RWPE1 (cell line): Measurements from ENCODE around the gene SPON1.

Experiments
- CTCF ChIA-PET: fragments of 350-600 bp; sonication (Branson Sonifier 250); formaldehyde crosslinking; extraction: SDS; loops from one replicate; lab custom pipeline; 2021; lab: Yijun Ruan, JAX
- POLR2A ChIA-PET: fragments of 400-600 bp; formaldehyde crosslinking; extraction: SDS; loops from one replicate; lab custom pipeline; 2020; ENCODE audit warnings: antibody characterized with exemption; ENCODE audit not compliant: low non-redundant PET; lab: Yijun Ruan, JAX
- DNase-seq: peaks from one replicate; pipeline ENCODE4 v3.0.0; 2012; ENCODE audit warnings: low spot score
- H3K27ac ChIP-seq: fragments of 450-650 bp; 2 replicates; pipeline ENCODE4 v1.5.1; 2017
- TF ChIP-seq, protein P1 (sequence below): fragments of 450-650 bp; conservative IDR thresholded peaks from 2 replicates; pipeline ENCODE4 v1.5.1; 2017; ENCODE audit warnings: low read depth, mild to moderate bottlenecking

Gene SPON1

GRCh38 chr11:13962562-13963168, at the start of gene SPON1:
Gene SPON1 (plus strand): TSS chr11:13962723. CDS start chr11:13962905, 182 bp downstream.
- ChIA-PET CTCF (no interaction called here), POLR2A (no interaction called here)
- no peak for DNase-seq
- no peak within 1 kb of the TSS for H3K27ac ChIP-seq
- TF ChIP-seq, protein P1, sequence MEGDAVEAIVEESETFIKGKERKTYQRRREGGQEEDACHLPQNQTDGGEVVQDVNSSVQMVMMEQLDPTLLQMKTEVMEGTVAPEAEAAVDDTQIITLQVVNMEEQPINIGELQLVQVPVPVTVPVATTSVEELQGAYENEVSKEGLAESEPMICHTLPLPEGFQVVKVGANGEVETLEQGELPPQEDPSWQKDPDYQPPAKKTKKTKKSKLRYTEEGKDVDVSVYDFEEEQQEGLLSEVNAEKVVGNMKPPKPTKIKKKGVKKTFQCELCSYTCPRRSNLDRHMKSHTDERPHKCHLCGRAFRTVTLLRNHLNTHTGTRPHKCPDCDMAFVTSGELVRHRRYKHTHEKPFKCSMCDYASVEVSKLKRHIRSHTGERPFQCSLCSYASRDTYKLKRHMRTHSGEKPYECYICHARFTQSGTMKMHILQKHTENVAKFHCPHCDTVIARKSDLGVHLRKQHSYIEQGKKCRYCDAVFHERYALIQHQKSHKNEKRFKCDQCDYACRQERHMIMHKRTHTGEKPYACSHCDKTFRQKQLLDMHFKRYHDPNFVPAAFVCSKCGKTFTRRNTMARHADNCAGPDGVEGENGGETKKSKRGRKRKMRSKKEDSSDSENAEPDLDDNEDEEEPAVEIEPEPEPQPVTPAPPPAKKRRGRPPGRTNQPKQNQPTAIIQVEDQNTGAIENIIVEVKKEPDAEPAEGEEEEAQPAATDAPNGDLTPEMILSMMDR, result no peak

DNA sequence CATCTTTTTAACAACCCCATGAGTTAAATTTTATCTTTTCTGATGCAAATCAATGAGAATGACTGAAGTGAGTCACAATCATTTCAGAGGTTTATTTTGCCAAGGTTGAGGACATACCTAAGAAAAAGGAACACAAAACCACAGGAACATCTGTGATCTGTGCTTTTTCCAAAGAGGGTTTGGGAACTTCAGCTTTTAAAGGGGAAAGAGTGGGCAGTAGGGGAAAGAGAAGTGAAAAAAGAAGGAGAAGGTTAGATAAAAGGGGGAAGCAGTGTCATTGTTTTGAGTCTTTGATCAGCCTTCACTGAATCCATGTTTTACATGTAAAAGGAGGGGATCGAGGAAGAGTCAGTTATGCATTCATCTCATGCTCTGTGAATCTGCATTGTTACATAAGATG, 45.3 kb upstream of the SPON1 start:
- H3K27ac ChIP-seq, result no peak overlapping the region
- ChIA-PET CTCF (interaction anchor here (0.6 kb wide), 1 partner anchor 303 kb away, joined by 4 read pairs; no protein-coding TSS in a partner anchor), POLR2A (no interaction called here)
- TF ChIP-seq, protein P1, result no peak
- DNase-seq, result no peak

- ChIA-PET POLR2A (no interaction called here), CTCF (no interaction called here)
- DNase-seq, result no peak
- H3K27ac ChIP-seq, result no peak overlapping the region
- TF ChIP-seq, protein P1, result no peak
Observed at GRCh38 chr11:13917904-13918303, 44.6 kb upstream of the SPON1 start.

- ChIA-PET CTCF (interaction anchor here (1.0 kb wide), 1 partner anchor 11 kb away, joined by 3 read pairs; no protein-coding TSS in a partner anchor), POLR2A (no interaction called here)
- no peak overlapping the region for H3K27ac ChIP-seq
- TF ChIP-seq, protein P1, result no peak
- DNase-seq, result no peak
Observed at GRCh38 chr11:13920756-13921155, 41.8 kb upstream of the SPON1 start.

- ChIA-PET POLR2A (no interaction called here), CTCF (interaction anchor here (0.6 to 1.0 kb wide), 2 partner anchors 10 to 92 kb away, joined by 3 to 4 read pairs; no protein-coding TSS in a partner anchor)
- TF ChIP-seq, protein P1, result no peak
- H3K27ac ChIP-seq, result no peak overlapping the region
- no peak for DNase-seq
Observed at GRCh38 chr11:13921545-13921944, 41.0 kb upstream of the SPON1 start.

- ChIA-PET CTCF (interaction anchor here (0.5 kb wide), 1 partner anchor 326 kb away, joined by 3 read pairs; no protein-coding TSS in a partner anchor), POLR2A (no interaction called here)
- DNase-seq, result no peak
- no peak overlapping the region for H3K27ac ChIP-seq
- TF ChIP-seq, protein P1, result no peak
Observed at GRCh38 chr11:13923182-13923581, 39.3 kb upstream of the SPON1 start.
